HG03103 (cell line): ENCODE results near the gene AGPAT4.
"Not testable (repeated sequence)": the region's sequence is repeated elsewhere in the genome, so short reads cannot be mapped to it uniquely, and the experiment has no call there.

ENCODE experiments used
- ATAC-seq: cut with Tn5 transposase; IDR thresholded peaks from one replicate; pipeline ENCODE4 v1.9.1; 2021; ENCODE audit warnings: low read depth; ENCODE audit not compliant: unreplicated experiment

Gene AGPAT4

DNA sequence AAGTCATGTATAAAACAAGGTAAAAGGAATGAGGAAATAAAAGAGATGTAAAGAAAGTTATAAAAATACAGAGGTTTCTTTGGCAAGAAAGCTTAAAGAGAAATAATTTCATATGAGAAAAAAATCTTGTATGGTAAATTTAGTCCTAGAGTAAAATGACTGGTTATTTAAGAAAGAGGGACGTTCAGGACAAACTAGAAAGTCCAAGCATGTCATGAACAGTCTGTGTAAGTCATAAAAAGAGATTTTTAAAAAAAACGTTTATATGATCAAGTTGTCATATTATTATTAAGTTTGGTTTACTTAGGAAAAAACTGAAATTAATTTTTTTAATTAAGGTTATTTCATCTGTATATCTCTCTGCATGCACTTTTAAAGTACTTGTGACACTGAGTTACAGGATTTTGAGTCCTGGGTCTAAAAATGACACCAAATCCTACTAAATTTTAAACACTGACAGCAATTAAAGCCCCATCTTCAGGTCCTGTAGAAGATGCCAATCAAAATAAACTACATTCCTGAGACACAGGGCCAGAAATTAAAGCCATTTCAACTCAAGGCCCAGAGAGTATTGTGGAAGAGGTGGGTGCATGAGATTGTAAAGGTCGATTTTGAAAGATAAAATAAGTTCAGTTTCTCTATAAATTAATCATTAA is 62.4 kb downstream of the AGPAT4 start:
- no peak for ATAC-seq

DNA sequence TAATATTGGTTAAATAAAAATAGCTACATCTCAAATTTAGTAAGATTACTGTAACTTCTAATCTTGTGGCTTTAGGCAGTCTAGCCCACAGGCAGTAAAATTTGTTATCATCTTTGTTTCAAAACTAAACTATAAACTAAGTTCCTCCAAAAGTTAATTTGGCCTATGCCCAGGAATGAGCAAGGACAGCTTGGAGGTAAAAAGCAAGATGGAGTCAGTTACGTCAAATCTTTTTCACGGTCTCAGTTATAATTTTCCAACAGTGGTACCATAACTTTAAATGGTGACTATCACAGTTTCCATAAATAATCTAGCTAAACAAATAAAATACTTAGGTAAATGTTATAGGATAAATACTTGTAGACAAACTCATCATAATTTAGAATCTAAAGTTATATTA is 63.0 kb downstream of the AGPAT4 start:
- no peak for ATAC-seq

DNA sequence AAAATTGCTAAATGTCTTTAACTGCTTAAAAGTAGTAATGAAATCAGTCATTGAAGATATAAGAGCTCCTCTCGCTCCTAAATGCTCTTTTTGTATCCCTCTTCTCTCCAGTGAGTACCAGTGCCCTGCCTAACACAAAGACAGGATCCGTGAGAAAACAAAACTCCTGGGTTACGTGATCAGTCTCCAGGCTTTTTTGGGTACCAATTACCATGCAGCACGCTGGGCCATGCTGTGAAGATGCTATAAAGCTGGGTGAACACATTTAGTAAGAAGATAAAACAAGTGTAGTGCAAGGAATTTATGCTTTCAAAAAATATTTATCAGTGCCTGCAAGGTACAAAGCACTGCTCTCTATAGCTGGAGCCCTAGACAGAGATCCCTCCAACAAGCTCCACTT is 66.7 kb downstream of the AGPAT4 start:
- no peak for ATAC-seq

DNA sequence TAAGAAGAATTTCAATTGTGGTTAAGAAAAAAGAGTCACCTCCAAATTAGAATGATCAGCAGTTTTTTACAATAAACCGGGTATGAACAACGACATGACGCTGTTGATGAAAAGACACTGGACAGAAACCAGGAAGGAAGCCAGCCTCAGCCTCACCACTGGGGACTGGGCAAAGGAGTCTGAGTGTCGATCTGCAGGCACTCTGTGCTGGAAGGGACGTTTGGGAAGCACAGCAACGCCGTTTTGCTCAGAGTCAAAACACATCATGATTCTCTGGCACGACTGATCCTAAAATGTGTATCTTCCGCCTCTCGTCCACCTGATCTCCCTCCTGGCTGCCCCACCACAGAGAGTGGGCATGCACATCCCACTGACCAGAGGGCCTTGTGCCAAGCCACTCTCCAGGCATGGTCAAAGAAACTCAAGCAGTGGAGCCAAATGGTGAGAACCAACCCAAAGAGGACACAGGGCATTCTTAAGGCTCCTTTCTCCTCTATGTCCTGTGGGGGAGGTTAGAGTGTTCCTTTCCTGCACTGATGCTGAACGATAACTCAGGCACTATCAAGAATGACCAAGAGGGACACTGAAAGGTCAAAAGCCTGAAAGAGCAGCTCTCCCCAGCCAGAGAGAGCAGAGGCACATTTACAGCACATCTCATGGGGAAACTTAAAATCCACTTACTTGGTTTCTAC is 68.8 kb downstream of the AGPAT4 start:
- ATAC-seq: no peak

DNA sequence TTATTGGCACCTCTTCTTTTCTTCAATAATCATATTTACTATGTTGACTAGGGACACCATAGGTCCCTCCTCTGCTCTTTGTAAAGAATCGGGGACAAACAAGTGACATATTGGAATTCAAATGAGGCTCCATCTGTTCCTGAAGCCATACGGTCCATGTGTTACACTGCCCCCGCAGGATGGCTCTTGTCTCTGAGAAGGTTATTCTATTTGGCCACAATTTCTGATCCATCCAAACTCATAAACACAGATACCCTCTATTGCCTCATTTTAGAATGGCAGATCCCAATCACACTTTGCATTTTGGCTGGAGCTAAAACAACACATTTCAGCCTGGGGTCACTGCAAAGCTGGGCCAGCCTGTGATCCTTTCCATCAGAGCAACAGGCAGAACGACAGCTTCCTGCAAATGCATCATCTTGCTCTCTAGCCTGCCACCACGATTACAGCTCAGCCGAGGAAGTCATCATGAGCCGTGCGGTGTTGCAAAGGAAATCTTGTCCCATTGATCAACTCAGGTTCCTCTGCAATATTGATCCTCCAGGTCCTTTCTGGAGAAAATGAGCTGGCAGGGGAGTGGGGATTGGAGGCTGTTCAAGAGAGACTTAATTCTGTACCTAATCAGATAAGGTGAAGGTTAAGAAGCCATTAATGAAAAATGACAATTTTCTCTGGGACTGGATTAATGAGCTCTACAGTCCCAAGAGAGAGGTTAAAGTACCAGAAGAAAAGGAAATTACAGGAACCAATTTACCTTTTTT is 73.1 kb downstream of the AGPAT4 start:
- no peak for ATAC-seq

DNA sequence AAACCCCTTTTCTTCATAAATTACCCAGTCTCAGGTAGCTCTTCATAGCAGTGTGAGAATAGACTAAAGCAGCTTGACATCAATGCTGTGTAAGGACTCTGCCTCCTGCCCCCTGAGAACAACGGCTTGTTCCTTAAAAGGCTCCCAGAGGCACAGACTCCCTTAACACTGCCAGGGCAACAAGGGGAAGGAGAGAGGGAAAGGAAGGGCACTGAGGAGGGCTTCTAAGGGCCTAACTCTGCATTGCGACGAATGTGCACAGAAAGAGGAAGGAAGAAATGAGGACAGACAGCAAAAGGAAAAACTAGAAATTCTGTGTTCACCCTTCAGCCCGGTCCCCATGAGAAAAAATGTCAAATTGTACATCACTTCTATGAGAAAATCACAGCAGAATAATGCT is 74.0 kb downstream of the AGPAT4 start:
- ATAC-seq: no peak

DNA sequence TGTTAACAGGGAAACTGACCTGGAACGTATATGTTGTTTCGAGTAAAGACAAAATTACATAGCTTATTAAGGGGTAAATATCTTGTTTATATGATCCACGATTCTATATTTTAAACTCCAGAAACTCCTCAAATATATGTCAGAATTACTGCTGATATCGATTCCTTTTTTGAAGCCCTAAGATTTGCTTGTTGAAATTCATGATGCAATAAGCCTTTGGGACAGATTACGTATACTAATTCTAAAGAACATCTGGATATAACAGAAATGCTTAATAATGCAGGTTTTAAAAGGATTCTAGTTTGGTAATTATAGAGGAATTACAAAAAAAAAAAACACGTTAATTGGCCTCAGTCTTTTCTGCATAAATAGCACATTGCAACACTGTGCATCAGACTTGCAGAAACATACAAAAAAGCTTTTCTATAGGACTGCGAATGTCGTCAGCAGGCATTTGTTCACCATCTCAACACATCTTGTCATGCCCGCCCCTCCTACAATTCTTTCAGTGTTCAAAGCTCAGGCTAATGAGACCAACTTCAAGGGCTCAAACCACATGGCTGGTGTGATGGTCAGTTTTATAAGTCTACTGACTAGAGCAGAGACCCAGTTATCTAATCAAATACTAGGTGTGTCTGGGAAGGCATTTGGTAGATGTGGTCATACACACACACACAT is 74.9 kb downstream of the AGPAT4 start:
- ATAC-seq: no peak

DNA sequence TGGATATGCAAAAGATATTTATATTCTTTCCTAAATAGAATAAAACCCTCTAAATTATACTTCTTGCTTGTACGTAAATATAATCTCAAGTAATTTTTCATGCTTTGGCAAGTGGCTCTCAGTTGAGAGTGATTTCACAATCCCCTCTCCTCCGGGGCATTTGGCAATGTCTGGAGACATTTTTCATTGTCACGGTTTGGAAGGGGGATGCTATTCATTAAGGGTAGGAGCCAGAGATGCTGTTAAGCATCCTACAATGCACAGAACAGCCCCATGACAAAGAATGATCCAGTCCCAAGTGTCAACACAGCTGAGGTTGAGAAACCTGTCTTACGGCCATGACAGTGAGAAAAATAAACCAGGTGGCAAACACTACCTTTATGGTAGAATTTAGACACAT is 75.7 kb downstream of the AGPAT4 start:
- ATAC-seq: no peak

DNA sequence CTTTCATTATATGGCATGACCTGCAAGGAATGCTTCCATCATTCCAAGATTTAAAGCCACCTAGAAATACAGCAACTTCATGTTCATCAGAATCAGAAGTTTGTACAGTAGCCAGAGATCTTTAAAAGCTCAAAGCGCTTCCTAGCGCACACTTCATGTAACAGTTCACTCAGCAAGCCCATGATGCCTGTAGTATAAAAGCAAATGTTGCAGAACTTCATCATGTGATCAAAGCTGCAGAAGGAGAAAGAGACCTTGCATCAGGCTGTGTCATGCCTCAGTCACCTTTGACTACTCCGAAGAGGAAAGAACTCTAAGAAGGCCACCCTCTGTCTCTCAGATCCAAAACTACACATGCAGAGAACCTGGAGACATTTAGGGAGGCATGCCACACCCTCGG is 78.5 kb downstream of the AGPAT4 start:
- ATAC-seq: no peak

DNA sequence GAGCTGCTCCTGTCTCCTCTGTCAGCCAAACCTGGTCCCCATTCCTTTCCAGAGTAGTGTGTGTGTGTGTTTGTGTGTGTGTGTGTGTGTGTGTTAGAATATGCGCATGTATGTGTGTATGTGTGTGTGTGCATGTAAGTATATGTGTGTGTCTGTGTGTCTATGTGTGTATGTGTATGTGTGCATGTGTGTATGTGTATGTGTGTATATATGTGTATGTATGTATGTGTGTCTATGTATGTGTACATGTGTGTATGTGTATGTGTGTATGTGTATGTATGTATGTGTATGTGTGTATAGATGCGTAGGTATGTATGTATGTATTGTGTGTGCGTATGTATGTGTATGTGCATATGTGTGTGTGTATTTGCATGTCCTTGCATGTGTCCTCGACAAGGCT is 79.5 kb downstream of the AGPAT4 start:
- ATAC-seq: no peak

DNA sequence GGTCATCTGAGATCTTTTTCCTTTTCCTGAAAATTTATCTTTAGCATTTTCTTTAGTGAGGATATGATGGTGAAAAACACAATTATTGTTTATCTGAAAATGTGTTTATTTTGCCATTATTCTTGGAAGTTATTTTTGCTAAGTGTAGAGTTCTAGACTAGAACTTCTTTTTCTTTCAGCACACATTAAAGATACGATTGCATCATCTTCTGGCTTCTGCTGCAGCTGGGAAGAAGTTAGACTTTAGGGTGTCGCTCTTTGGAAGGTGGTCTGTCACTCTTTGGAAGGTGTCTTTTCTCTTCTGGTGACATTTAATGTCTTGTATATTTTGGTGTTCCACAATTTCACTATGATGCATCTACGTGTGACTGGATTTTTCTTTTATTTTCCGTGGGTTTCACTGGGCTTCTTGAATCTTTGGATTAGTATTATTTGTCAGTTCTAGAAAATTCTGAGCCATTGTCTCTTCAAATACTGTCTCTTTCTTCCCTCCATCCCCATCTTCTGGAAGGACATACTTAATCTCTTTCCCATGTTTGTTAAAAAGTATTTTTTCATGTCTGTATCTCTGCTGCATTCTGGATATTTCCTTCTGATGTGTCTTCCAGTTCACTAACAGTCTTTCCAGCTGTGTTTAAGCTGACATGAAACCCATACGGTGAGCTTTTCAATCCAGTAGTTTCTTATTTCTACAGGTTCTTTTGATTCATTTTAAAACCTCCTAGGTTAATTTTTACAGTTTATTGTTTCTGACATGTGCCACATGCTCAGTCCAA is 81.0 kb downstream of the AGPAT4 start:
- no peak for ATAC-seq

DNA sequence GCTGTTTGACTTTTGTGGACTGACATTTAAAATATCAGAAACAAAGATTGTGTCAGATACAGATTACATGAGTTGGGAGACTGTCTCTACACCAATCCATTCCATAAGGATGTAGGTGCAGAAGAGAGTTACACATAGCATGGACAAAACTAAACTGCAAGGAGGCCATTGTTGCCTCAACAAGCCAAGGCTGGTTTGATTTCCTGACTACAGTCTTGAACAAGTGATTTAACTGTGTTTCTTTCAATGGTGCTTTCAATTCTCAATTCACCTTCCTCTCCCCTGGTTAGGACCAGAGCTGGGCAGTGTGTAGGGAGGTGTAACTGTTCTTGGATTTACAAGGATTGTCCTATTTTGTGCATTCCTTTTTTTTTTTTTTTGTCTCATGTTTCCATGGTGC is 82.2 kb downstream of the AGPAT4 start:
- ATAC-seq: no peak

DNA sequence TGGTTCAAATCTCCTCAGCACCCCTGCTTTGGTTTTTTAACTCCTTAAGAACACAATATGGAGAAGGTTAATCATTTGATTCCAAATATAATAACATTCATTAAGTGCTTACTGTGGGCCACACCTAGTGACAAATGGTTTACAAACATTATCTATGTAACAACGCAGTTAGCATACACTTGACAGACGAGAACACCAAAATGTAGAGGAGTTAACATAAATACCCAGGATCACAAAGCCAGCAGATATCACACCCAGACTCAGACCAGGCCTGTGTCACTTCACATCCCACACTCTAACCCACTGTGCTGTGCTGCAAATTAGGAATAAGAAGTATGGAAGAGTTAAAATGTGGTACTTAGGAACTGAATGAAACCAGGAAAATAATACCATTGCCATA is 82.9 kb downstream of the AGPAT4 start:
- no peak for ATAC-seq

DNA sequence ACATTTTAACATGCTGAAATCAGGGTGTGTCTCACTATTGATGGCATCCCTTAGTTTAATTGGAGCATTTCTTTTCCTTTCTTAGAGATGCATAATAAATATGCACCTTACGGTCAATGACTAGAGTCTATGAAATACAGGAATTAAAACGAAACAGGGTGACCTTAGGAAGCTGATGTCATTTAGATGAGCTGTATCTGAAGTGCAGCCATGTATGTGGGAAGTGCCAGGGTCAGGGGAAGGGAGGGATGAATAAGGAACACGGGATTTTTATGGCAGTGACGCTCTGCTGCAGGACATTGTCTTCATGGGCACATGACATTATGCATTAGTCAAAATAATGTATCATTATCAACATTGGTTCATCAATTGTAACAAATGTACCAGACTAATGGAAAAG is 84.0 kb downstream of the AGPAT4 start:
- no peak for ATAC-seq

DNA sequence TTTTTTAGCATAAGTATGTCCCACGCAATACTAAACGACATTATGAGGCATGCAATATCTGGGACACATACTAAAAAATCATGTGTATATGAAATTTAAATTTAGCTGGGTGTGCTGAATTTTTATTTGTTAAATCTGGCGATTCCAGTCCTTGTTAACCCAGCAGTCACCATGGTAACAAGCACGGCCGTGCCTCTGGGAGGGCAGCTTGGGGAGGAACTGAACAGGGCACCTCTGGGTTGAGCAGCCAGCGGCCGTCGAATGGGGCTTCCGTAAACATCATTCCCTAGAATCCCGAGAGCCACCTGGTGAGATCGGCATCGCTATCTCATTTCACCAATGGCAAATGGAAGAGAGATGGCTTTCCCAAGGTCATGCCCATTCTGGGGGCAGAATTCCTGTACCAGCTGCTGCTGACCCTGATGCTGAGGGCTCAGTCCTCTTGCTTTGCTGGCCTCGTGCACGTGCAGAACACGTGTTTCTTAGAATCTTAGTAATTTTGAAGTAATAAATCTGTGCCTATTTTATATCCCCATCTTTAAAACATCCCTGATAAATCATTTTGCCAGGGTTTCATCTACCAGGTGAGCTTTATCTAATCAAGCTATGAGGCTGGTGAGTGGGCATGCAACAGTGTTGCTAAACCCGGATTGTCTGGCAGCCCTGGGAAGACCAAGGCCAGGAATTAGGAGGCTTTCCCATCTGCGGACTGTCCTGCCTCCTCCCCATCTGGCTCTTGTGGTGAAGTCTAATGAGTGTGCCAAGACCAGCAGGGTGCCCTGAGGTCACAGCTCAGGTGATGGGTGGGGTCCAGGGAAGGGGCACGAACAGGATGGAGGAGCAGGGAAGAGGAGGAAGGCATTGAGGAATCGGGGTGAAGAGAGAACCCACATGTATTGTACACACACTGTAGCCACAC is 85.1 kb downstream of the AGPAT4 start:
- ATAC-seq: no peak

DNA sequence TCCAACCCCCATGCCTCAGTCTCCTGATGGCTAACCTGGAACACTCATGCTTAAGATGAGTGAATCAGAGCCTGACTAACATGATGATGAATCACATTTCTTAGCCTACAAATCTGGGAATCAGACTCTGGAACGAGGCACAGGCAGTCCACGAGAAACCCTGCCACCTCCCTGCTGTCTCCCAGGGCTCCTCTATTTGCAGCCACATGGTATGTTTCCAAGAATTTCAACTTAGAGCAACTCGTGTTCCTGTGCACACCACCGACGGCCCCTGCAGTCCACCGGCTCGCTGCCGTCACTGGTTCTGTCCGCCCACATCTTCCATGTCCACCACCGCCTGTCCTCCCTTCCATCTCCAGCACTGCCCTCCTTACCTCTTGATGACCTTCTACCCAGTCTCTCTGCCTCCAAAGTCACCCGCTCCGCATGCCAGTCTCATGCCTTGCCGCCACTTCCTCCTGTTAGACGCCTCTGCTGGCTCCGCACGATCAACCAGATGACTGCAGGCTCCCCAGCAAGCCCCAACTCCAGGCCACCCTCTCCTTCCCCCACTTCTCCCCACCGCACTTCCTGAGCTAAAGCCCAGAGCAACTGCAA is 87.6 kb downstream of the AGPAT4 start:
- ATAC-seq: no peak

DNA sequence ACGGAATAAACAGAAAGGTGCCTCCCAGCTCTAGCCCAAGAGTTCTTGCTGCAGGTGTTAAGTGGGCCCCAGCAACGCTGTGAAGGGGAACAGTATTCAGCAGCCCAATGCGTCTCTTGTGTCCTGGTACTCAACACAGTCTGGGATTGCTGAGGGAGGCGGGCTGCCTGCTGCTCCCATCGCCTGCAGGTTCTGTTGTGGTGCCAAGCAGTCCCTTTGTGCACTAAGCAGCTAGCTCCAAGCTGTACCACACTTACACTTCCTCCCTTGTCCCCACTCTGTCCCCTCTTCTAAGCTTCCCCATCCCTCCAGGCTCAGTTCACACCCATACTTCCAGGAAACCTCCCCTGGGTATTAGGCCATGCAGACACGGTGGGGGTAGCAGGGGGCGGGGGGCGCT is 92.7 kb downstream of the AGPAT4 start:
- ATAC-seq: no peak

DNA sequence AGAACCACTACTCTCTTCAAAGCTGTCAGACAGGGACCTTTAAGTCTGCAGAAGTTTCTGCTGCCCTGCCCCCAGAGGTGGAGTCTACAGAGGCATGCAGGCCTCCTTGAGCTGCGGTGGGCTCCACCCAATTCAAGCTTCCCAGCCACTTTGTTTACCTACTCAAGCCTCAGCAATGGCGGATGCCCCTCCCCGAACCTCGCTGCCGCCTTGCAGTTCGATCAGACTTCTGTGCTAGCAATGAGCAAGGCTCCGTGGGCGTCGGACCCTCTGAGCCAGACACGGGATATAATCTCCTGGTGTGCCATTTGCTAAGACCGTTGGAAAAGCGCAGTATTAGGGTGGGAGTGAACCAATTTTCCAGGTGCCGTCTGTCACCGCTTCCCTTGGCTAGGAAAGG is 95.7 kb downstream of the AGPAT4 start:
- not testable (repeated sequence) for ATAC-seq

DNA sequence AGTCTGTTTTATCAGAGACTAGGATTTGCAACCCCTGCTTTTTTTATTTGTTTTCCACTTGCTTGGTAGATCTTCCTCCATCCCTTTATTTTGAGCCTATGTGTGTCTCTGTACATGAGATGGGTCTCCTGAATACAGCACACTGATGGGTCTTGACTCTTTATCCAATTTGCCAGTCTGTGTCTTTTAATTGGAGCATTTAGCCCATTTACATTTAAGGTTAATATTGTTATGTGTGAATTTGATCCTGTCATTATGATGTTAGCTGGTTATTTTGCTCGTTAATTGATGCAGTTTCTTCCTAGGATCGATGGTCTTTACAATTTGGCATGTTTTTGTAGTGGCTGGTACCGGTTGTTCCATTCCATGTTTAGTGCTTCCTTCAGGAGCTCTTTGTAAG is 97.4 kb downstream of the AGPAT4 start:
- ATAC-seq: not testable (repeated sequence)
